GM12892 (cell line): ENCODE measurements around the gene TENM4.

Experiments used
- DNase-seq: peaks from one replicate; pipeline ENCODE4 v3.0.0; 2011; ENCODE audit not compliant: insufficient read length
- FAIRE-seq: peaks from 2 replicates; lab custom pipeline; 2011; peaks lifted over from hg19 to GRCh38; lab: Jason Lieb, UNC
- POLR2A ChIP-seq: IDR thresholded peaks from 2 replicates; pipeline ENCODE4 v1.6.1; 2011; ENCODE audit warnings: low read depth, low read length, control low read depth
- POLR2AphosphoS5 ChIP-seq: IDR thresholded peaks from 2 replicates; pipeline ENCODE4 v1.6.1; 2011; ENCODE audit warnings: low read depth, low read length, control low read depth
- TAF1 ChIP-seq: IDR thresholded peaks from 2 replicates; pipeline ENCODE4 v1.6.1; 2011; ENCODE audit warnings: low read depth, mild to moderate bottlenecking, control low read depth, low read length, borderline replicate concordance

The TENM4 gene

DNA sequence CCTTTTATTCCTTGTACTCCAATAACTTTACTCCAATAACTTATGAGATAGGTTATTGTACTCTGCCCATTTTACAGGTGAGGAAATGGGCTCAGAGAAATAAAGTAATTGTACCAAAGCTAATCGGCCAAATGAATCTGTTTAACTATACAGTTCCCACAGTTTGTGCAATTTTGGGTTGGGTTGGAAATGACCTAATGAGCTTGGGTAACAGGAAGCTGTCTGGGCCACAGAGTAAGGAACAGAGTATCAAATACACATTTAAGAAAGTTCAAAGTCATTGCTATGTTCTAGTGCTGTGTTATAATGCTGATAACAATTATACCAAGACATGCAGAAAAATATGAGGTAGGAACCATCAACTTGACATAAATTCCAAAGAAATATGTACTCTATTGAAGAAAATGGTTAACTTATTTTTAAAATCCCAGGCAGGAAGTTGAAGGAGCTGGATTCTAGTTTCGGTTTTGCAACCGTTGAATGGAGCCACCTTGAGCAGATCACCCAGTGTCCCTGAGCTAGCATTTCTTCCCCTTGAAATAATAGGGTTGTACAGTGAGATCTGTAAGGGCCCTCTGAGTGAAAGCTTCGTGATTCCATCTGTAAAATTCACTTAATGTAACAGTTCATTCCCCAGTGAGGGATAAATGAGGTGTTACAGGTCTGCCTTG is 505.3 kb downstream of the TENM4 start:
- FAIRE-seq (no peak), DNase-seq (no peak)
- TF ChIP-seq TAF1 (no peak), POLR2A (no peak), POLR2AphosphoS5 (no peak)

DNA sequence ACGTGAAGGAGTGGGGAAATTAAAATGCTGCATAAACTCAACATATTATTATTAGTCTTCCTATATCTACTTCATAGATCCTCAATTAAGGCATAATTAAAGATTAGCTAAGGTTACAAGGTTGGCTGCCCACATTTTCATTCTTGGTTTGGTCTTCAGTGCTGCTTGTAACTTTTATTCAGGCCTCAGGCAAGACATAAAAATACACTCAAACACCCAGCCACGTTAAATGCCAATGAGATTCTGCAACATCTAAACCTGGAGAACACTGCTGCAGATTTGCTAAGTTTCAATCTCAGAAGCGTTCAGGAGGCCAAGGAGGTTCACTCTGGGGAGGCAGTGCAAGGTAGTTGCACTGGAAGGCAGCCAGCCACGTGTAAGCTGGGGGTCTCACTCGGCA is 507.5 kb downstream of the TENM4 start:
- FAIRE-seq (no peak), DNase-seq (no peak)
- TF ChIP-seq POLR2AphosphoS5: no peak
- TF ChIP-seq POLR2A: no peak
- TF ChIP-seq TAF1: no peak

DNA sequence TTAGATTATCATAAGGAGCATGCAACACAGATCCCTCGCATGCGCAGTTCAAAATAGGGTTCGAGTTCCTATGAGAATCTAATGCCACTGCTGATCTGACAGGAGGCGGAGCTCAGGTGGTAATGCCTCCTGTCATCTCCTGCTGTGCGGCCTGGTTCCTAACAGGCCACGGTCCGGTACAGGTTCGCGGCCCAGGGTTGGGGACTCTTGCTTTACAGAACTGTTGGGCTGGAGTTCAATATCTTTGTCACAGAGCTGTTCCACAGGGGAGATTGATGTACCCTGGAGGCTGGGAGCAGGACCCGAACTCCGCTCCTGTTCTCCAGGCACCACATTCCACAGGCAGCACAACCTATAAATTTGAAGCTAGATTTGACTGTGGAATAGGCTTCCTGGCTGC is 508.1 kb downstream of the TENM4 start:
- TF ChIP-seq TAF1: no peak
- TF ChIP-seq POLR2A: no peak
- no peak for TF ChIP-seq POLR2AphosphoS5
- no peak for DNase-seq
- FAIRE-seq: no peak

DNA sequence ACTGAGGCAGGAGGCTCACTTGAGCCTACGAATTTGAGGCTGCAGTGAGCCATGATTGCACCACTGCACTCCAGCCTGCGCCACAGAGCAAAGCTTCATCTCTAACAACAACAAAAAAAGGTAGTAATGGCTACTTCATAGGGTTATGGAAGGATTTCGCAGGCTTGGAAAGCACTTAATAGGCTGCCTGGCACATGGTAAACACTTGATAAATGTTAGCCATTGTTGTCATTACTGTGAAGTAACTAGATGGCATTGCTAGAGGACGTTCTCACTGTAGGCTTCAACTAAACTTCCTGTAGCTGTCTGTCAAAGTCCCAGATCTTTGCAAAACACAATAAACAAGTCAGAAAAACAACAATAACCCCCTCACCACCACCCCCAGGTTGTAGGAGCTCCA is 508.9 kb downstream of the TENM4 start:
- TF ChIP-seq TAF1: no peak
- TF ChIP-seq POLR2A: no peak
- TF ChIP-seq POLR2AphosphoS5: no peak
- no peak for DNase-seq
- FAIRE-seq: no peak

DNA sequence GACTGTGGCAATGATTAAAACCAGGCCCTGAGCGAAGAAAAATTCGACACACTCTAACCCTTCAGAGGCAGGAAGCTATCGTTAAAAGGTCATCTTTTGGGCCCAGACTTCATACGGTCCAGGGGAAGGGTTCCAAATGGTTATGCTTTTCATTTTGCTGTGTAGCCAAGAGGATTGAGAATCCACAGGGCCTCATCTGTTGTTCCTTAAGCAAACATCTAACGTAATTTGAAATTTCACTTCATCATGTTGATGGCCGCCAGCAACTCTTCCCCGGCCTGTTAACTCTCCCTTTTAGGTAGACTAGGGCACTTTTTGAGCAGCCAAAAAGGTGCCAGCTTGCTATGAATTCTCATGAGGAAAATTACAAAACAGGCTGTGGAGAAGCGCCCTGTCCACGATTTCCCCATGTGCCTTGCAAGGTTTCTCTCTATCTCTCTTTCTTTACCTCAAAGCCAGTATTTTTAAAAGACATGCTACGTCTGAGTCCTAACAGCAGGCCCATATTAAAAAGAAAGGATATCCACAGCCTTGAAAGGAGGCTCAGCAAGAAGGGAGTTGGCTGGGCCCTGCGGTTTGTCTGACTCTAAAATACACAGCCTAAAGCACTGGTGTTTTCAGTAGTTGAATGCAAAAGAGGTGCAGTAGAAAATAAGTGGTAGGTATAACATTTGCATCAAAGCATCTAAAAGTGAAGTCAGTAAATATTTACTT is 509.9 kb downstream of the TENM4 start:
- no peak for TF ChIP-seq POLR2AphosphoS5
- TF ChIP-seq TAF1: no peak
- no peak for TF ChIP-seq POLR2A
- no peak for DNase-seq
- no peak for FAIRE-seq

DNA sequence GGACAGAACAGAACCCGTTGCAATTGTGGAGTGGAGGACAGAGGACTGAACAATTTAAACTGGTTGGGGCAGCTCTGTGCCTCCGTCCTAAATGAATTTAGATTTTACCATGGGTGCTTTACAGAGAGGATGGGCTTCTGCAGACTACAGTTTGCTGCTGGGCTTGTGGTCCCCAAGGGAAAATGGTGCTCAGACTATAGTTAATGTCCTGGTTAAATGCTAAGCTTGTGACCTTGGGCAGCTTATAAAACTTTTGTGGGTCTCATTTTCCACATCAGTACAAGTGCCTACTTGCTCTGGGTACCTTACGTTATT is 511.0 kb downstream of the TENM4 start:
- FAIRE-seq (no peak), DNase-seq (no peak)
- TF ChIP-seq TAF1 (no peak), POLR2A (no peak), POLR2AphosphoS5 (no peak)

DNA sequence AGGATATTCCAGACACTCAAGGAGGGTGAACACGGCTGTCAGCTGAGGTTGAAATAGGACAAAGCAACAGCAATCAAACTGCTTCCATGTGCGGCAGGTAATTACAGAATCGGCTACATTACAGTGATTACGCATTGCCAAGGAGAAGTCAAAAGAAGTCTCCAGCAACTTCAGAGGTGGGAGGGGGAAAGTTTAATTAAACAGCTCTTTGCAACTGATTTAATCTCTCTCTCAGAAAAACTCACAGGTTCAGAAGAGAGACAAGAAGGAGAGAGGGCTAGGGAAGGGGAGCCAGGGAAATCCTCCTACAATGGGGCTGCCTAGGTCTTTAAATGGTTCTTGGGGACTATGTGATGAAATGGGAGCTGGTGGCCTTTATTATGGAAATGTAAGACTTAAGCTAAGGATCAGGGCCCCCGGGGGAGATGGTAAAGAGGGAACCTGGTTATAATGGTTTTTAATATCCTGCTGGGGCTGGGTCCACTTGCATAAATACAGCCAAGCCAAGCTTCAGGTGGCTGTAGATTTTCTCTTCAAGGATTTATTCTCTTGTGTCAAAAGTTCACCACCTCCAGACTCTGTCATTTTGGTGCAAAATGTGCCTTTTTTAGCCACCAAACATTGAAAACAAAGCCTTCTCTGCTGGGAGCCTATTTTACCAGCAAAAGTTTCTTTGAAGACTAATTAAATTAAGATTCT is 511.5 kb downstream of the TENM4 start:
- no peak for TF ChIP-seq POLR2AphosphoS5
- no peak for TF ChIP-seq TAF1
- TF ChIP-seq POLR2A: no peak
- no peak for FAIRE-seq
- DNase-seq: no peak

DNA sequence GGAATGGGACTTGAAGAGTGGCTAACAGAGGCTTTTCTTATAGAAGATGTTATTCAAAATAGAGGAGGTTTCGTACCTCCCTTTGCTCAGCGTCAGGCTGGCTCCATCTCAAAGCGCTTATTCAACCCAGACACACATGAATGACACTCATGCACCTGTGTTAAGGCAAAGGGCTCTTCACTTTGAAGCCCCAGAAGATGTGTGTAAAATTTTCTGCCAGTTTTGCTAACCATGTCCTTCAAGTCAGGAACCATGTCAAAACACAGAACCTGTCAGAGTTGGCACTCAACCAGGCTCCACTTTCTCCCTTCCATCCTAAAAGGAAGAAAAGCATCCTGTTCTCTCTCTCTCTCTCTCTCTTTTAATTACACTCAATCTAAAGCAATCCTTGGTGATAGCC is 513.3 kb downstream of the TENM4 start:
- TF ChIP-seq TAF1 (no peak), POLR2AphosphoS5 (no peak), POLR2A (no peak)
- FAIRE-seq: no peak
- no peak for DNase-seq

DNA sequence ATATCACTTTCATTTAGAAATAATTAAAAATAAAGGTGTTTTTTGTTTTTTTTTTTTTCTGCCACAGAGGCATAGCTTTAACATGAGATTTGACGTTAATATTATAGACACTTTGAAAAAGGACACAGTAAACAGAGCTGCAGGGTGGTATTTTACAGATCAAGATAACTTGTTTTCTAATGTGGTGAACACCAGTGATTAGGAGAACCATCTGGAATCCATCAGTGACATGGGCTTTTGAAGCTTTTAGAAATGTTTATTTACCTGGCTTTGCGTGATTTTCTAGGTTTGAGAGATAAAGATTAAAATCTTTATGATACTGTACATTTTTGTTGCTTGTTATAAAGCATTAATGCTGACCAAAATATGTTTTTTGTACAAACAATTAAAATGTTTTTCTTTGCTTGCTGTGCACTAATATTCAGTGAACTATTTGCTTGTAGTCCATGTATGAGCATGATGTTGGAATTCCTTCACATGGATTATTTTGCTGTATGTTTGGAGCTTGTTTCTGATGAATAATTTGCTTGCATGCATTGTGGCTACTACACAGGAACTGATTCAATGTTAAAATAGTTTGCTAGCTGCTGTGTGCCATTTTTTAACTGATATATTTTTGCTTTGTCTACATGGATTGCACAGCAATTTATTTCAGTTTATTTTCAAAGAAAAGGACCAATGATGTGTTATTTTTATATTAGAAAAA is 514.0 kb downstream of the TENM4 start:
- DNase-seq (no peak), FAIRE-seq (no peak)
- TF ChIP-seq TAF1: no peak
- no peak for TF ChIP-seq POLR2A
- TF ChIP-seq POLR2AphosphoS5: no peak

DNA sequence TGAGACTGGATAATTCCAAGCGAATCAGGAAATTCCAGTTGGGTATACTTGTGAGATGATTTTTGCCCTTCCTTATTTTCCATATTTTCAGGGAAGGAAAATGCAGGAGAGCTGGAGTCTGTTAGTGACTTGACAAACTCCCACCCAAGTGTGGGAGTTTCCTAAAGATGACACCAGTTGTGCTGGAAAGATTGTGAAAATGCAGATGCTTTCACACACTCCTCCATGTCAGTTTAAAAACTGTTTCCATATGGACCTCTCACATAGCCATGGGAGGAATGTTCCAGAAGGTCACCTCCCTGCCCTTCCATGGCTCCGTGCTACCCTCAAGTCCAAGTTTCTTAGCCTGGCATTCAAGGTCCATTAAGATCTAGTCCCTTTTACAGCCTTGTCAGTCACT is 515.4 kb downstream of the TENM4 start:
- FAIRE-seq: no peak
- no peak for TF ChIP-seq TAF1
- TF ChIP-seq POLR2A: no peak
- no peak for TF ChIP-seq POLR2AphosphoS5
- no peak for DNase-seq

DNA sequence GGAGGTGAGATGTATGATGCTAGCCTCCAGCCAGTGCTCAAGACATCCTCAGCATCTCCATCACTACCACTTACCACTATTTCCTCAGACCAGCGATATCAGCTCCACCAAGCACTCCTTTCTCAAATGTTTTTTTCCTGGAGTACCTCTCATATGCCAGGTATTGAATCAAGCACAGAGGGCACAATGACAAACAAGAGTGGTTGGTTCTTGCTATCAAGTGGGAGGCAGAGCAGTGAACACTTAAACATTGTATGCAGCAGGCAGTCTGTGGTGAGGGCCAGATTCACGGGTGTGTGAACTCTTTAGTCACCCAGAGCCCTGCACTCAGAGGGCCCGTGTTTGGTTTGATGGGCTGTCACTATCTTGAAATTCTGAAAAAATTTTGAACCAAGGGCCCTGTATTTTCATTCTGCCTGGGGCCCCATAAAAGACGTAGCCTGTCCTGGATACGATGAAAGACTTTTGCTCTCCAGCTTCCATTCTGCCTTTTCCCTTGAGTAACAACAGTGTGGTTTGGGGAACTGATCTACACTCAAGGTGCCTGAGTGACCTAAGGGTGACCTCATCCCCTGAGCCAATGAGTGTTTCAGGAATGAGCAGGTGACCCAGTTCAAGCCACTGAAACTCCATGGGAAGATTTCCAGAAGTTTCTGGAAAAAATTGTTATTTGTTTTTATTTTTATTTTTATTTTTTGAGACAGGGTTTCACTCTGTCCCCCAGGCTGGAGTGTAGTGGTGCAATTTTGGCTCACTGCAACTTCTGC is 517.8 kb downstream of the TENM4 start:
- DNase-seq (no peak), FAIRE-seq (no peak)
- no peak for TF ChIP-seq POLR2AphosphoS5
- TF ChIP-seq TAF1: no peak
- TF ChIP-seq POLR2A: no peak

DNA sequence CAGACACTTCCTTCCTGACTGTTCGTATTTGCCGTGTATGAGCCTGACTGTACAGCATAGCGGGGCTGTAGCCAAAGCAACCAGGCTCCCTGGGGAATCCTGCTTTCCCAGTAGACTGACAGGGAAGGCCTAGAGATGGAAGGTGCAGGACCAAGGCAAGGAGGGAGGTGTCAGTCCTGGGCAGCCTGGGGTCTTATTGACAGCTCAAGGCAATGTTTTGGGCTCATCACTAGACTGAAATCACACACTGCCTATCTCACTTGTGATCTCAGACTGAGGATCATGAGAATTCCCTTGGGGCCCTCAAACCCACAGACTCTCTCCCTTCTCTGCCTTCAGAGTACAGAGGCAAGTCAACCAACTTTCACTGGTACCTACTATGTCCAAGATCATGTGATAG is 519.3 kb downstream of the TENM4 start:
- TF ChIP-seq POLR2AphosphoS5: no peak
- no peak for TF ChIP-seq TAF1
- TF ChIP-seq POLR2A: no peak
- FAIRE-seq (no peak), DNase-seq (no peak)
